IgD-negative memory B cell (primary cell): ENCODE data around the gene PTMA. TPM values are rescaled to one million over a fixed set of nuclear protein-coding genes. Genes with fewer than 3 reads are reported as not detected.
A peak's percentile ranks its signal among the peaks of the same experiment; 100 is the strongest.

Experiments used
- H3K27ac Mint-ChIP-seq, 3 donors: one replicate each; pipeline ENCODE4 v1.8.0; 2020 to 2022; ENCODE audit warnings: mild to moderate bottlenecking in 3 of 3, mixed read lengths in 3 of 3, moderate library complexity in 1 of 3
- H3K27me3 Mint-ChIP-seq: one replicate; pipeline ENCODE4 v1.8.0; 2021; ENCODE audit warnings: mixed read lengths
- H3K36me3 Mint-ChIP-seq: one replicate; pipeline ENCODE4 v1.8.0; 2020; ENCODE audit warnings: mild to moderate bottlenecking, mixed read lengths
- H3K4me1 Mint-ChIP-seq, 3 donors: one replicate each; pipeline ENCODE4 v1.8.0; 2020 to 2022; ENCODE audit warnings: mixed read lengths in 3 of 3, mild to moderate bottlenecking in 1 of 3
- H3K4me3 Mint-ChIP-seq, 4 donors: one replicate each; pipeline ENCODE4 v1.8.0; 2020 to 2022; ENCODE audit warnings: mild to moderate bottlenecking in 4 of 4, mixed read lengths in 4 of 4, moderate library complexity in 3 of 4
- H3K9me3 Mint-ChIP-seq, 3 donors: one replicate each; pipeline ENCODE4 v1.8.0; 2020 to 2021; ENCODE audit warnings: mixed read lengths in 3 of 3, mild to moderate bottlenecking in 1 of 3
- polyA plus RNA-seq: library from polyadenylated mRNA; unstranded; fragments of 300-500 nt; fragmentation: Illumina TruSeq; gene quantifications from one replicate; pipeline ENCODE4 v1.2.3, GENCODE V29; 2021

The PTMA gene
- polyA plus RNA-seq, 1 donor from 2014 or later: 2,664 TPM

DNA sequence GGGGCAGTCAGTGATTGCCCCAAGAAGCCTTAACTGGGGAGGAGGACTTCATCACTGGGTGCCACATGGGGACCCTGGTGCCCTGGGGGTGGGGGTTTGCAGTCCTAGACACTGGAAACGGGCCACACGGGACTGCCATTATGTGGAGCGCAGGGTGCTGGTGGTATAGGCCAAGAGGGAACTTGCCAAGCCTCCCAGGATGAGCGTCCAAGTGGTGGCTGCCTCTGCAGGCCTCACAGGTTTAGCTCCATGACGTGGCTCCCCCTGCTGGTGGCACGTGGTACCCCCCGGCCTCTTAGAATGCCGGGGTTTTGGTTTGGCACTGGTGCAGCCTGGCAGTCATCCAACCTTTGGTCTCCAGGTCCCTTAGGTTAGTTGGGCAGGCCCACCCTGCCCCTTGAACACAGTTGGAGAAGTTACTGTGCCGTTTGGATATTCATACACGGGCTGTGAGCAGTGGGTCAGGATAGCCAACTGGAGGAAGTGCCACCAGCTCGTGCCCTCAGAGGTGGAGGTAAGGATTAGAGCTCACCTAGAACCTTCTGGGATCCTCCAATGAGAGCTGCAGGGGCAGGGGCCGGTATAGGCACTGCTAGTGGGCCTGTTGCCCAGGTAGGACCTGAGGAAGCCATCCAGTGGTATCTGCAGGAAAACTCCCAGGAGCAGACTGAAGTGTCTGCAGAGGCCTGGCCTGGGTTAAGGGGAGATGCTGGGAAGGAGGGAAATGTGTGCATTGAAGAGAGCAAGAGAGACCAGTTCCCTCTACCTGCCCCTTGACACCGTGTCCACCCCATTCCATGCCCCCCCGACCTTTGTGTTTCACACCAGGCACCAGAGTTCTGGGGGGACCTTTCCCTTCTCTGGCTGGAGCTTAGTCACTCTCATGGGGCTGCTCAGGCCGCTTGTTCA lies 5.7 kb downstream of the PTMA start:
- Mint-ChIP-seq H3K4me1 (peaks cover 30 to 40% (median 40%) of the 10 kb centered on the region in 3 donors), H3K27me3 (peaks cover 6% of the 10 kb centered on the region), H3K4me3 (peak overlapping the region in 3 of 4 donors; percentile 53 to 99 (median 81)), H3K36me3 (peaks cover 15% of the 10 kb centered on the region), H3K27ac (peak overlapping the region; percentile 94 to 100 (median 100)), H3K9me3 (peaks cover 0 to 1% (median 0%) of the 10 kb centered on the region in 3 donors)

DNA sequence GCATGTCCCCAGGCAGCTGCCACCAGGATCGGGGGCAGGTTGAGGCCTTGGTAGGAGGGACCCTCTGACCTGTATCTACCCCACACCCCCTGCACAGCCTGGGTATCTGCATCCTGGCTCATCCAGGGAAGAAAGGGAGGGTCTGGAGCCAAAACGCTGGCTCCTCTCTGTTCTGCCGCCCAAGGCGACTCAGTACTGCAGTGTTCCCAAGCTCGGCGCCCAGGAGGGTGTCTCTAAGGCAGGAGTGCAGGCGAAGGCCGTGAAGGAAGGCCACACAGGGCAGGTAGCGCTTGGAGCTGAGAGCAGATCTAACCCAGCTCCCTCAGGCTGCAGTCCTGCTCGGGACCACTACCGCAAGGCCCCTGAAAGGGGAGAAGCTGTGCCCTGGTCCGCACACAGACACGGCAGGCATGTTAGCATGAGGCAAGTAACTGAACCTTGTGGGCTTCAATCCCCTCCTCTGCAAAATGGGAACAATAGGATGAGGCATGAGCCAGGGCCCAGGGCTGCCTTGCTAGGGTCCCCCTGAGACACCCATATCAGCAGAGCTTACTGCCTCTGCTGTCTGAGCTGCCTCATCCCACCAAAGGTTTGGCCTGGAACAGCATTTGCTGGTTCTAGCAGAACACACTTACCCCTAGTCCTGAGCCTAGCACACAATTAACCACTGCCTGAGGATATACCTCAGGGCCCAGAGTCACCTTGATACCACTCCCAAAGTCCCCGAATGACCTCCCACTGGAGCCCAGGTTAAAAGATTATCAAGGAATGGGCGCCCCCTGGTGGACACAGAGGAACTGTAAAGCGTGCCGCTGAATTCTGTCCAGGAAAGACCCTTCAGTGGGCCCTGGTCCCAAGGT lies 6.5 kb downstream of the PTMA start:
- peaks cover 31 to 42% (median 41%) of the 10 kb centered on the region in 3 donors for H3K4me1 Mint-ChIP-seq
- H3K36me3 Mint-ChIP-seq: peaks cover 15% of the 10 kb centered on the region
- peak overlapping the region; percentile 97 to 100 (median 100) for H3K27ac Mint-ChIP-seq
- H3K9me3 Mint-ChIP-seq: peaks cover 0 to 1% (median 0%) of the 10 kb centered on the region in 3 donors
- H3K27me3 Mint-ChIP-seq: peaks cover 6% of the 10 kb centered on the region
- peak overlapping the region in 1 of 4 donors; percentile 99 for H3K4me3 Mint-ChIP-seq

DNA sequence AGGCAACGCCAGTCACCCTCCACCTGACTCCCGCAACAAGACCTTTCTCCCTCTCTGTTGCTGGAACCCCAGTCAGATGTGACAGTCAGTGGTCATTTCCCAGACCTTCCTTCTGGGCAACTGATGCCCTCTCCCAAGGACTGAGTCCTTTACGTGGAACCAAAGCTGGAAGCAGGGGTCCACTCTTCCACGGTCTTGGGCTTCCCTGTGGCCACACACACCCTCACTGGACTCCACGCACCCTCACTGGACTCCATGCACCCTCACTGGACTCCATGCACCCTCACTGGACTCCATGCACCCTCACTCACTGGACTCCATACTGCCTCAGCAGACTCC lies 7.1 kb downstream of the PTMA start:
- Mint-ChIP-seq H3K9me3 (peaks cover 0 to 1% (median 0%) of the 10 kb centered on the region in 3 donors), H3K4me1 (peaks cover 34 to 44% (median 44%) of the 10 kb centered on the region in 3 donors)

DNA sequence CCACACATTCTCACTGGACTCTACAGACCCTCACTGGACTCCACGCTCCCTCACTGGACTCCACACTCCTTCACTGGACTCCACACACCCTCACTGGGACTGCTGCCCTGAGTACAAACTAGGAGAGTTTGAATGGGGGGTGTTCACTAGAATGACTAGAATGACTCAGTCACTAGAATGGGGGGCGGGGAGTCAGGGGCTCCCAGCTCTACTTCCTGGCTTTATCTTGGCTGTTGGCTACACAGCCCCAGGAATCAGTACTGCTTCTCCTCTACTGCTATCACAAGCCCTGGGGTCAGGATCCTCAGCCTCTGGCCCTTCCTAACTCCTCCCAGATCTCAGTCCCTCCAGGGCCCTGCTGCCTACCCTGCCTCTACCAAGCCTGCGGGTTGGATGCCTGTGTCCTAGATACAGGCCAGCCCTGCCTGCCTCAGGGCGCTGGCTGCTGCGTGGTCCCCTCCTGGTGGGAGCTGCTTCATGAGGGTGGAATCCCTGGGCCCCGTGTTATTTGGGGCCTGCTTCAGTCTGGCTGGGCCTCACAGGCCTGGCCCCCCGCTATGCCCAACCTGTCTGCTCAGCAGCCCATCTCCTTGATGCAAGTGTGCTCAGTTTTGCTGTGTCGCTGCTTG lies 7.8 kb downstream of the PTMA start:
- peaks cover 15% of the 10 kb centered on the region for H3K36me3 Mint-ChIP-seq
- H3K4me3 Mint-ChIP-seq: peak overlapping the region in 3 of 4 donors; percentile 23 to 71 (median 45)
- H3K4me1 Mint-ChIP-seq: peaks cover 38 to 50% (median 49%) of the 10 kb centered on the region in 3 donors
- H3K27ac Mint-ChIP-seq: peak overlapping the region; percentile 85 to 100 (median 97)
- peaks cover 0 to 1% (median 0%) of the 10 kb centered on the region in 3 donors for H3K9me3 Mint-ChIP-seq
- H3K27me3 Mint-ChIP-seq: peaks cover 6% of the 10 kb centered on the region

More for the DNA sequence above, 7.1 kb downstream of the PTMA start:
- Mint-ChIP-seq H3K4me3 (peak overlapping the region in 2 of 4 donors; percentile 15 to 71), H3K36me3 (peaks cover 15% of the 10 kb centered on the region), H3K27ac (peak overlapping the region; percentile 97 to 100 (median 100)), H3K27me3 (peaks cover 6% of the 10 kb centered on the region)

DNA sequence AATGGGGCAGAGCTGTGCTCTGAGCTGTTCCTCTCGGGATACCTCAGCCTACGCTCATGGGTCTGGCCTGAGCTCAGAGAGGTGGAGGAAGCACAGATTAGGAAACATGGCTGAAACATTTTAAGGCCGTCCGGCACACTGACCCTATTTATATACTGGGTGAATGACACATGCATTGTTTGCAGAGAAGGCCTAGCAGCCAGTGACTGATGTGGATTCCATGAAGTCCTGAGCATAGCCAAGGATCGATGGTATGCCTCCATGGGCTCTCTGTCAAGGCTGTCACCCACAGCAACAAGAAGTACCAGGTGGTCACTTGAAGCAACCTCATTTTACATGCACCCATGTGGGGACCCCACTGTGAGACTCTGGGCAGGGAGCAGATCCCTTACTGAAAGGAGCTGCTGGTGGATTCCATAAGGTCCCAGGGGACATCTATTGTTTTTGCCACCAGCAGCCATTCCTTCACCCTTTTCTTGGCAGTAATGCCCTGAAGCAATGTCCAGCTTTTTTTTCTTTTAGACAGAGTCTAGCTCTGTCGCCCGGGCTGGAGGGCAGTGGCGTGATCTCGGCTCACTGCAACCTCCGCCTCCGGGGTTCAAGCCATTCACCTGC lies 8.4 kb downstream of the PTMA start:
- peaks cover 0 to 1% (median 0%) of the 10 kb centered on the region in 3 donors for H3K9me3 Mint-ChIP-seq
- peaks cover 5% of the 10 kb centered on the region for H3K27me3 Mint-ChIP-seq
- peaks cover 35 to 47% (median 47%) of the 10 kb centered on the region in 3 donors for H3K4me1 Mint-ChIP-seq
- H3K4me3 Mint-ChIP-seq: peak overlapping the region in 1 of 4 donors; percentile 71
- H3K27ac Mint-ChIP-seq: peak overlapping the region; percentile 84 to 100 (median 95)
- peaks cover 10% of the 10 kb centered on the region for H3K36me3 Mint-ChIP-seq

DNA sequence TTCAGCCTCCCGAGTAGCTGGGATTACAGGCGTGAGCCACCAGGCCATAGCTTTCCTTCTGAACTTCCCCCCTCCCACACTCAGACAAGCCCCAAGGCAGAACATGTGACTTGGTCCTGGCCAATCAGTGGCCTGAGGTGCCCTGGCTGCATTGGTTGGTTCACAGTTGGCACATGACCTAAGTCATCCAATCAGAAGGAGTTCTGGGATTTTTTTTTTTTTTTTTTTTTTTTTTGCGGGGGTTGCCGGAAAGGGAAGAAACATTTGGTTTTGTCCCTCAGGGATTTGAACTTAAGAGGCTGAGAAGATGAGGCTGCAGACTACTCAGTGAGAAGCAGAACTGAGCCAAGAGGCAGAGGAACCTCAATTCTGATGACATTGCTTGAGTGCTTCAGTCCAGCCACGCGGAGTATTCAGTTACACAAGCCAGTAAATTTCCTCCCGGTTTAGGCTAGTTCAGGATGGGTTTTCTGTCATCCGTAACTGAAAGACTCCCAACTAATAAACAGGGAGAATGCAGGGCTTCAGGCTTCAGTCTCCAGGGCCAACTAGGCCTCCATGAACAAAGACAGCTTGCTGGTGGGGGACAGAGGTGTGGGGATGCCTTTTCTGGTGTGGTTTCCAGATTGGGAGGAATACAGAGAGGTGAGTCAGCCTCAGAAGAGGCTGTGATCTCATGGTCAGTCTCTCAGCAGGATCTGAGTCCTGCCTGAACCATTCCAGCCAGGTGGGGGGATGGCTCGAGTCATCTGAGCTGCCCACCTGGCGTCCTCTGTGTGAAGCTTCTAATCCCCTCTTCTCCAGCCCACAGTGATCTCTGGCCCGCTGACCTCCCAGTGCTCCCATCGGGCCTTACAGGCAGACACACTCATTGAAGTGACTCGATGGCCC lies 9.2 kb downstream of the PTMA start:
- Mint-ChIP-seq H3K9me3 (peaks cover 0 to 1% (median 0%) of the 10 kb centered on the region in 3 donors), H3K27me3 (peaks cover under 1% of the 10 kb centered on the region), H3K4me3 (peak overlapping the region; percentile 25 to 91 (median 74)), H3K27ac (peak overlapping the region; percentile 95 to 100 (median 95)), H3K4me1 (peaks cover 29 to 40% (median 39%) of the 10 kb centered on the region in 3 donors), H3K36me3 (peaks cover 5% of the 10 kb centered on the region)

DNA sequence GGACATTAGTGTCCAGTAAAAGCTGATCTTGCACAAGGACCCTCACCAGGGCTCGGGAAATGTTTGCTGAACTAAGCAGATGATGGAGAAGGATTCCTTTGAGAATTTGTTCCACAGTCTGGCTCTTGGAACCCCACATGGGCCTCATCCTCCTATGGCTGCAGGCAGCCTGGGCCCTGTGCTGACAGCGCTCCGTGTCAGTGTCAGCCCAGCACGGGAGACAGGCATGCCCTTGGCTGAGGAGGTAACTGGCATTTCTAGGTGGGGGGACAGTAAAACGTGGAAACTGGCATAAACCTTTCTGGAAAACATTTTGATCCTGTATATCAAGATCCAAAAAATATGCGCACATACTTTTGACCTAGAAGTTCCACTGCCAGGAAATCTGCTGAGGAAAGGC lies 10.5 kb downstream of the PTMA start:
- Mint-ChIP-seq H3K9me3 (peaks cover 0 to 1% (median 0%) of the 10 kb centered on the region in 3 donors), H3K4me3 (no peak overlapping the region), H3K4me1 (peaks cover 20 to 36% (median 30%) of the 10 kb centered on the region in 3 donors), H3K36me3 (peaks cover 3% of the 10 kb centered on the region), H3K27ac (peak overlapping the region in 2 of 3 donors; percentile 59 to 100), H3K27me3 (no peaks in the 10 kb centered on the region)

DNA sequence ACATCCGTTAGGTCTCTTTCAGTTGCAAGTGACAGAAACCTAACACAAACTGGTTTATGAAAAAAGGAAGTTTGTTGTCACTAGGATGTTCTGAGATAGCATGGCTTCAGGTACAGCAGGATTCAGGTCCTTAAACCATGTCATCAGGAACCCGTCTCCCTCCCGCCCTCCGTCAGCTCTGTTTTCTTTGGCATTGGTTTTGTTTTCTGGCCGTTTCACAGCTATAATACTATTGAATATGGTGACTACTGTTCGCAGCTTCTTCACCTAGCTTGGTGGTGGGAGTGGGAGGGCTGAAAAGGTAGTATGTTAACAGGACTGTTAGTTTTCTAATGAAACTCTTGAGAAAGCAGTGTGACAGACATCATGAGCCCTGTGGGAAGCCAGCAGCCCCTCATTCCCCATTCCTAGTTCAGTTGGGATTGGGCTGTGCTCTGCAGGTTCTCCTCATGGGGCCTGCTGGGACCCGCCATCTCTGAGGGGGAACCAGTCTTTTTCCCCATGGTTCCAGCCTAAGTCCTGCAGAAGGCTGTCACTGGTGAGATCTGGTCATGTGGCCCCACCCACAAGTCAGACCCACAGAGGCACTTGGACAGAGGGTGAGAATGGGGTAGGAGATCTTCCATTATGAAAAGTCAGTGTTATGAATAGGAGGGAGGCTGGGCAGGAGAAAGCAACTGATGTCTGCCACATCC lies 12.1 kb downstream of the PTMA start:
- Mint-ChIP-seq H3K27ac (peak overlapping the region in 1 of 3 donors; percentile 82), H3K4me1 (peaks cover 17 to 28% (median 20%) of the 10 kb centered on the region in 3 donors), H3K36me3 (peaks cover 3% of the 10 kb centered on the region), H3K27me3 (no peaks in the 10 kb centered on the region), H3K4me3 (peak overlapping the region in 1 of 4 donors; percentile 24), H3K9me3 (peaks cover 0 to 1% (median 0%) of the 10 kb centered on the region in 3 donors)

DNA sequence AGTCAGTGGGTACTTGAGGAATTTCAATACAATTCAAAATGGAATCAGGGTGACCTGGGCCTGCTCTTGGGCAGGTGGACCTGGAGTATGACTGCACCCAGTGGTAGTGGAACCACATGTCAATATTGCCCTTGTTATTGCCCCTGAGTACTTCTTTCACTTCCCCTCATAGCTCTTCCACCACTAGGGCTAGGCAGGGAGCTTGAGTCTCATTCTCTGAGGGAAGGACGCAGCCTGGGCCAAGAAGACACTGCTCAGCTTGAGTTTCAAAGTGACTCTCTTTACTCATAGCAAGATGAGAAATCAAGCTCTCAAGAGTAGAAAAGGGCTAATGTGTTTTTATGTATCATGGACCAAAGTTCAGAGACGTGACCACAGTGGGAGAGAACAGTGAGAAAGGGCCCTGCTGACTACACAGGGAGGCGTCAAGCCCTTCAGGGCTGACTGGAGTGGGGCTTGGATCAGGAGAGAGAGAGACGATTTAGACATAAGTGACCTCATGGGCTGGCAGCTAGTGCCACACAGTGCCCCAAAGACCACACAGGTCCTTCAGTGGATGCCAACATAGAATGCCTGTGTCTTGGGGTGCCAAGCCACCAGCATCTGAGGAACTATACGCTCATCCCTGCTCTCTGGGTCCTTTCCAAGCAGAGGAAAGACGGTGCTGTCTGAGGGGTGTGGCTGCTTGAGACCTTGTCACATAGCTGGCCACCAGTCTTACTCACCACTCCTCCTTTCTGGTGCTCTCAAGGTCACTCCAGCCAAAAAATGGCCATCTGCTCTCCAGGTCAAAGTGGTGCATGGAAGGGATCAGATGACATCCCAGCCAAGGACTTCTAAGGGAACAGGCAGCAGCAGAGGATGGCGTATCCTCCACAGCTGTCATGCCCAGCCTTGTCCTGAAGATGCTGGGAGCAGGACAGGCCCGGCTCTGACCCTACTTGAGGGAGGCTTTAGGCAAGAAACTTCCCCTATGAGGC lies 13.0 kb downstream of the PTMA start:
- H3K4me3 Mint-ChIP-seq: peak overlapping the region in 1 of 4 donors; percentile 24
- peaks cover 0 to 1% (median 0%) of the 10 kb centered on the region in 3 donors for H3K9me3 Mint-ChIP-seq
- peak overlapping the region in 1 of 3 donors; percentile 3 for H3K27ac Mint-ChIP-seq
- H3K36me3 Mint-ChIP-seq: peaks cover 4% of the 10 kb centered on the region
- H3K4me1 Mint-ChIP-seq: peaks cover 16 to 25% (median 17%) of the 10 kb centered on the region in 3 donors
- no peaks in the 10 kb centered on the region for H3K27me3 Mint-ChIP-seq

DNA sequence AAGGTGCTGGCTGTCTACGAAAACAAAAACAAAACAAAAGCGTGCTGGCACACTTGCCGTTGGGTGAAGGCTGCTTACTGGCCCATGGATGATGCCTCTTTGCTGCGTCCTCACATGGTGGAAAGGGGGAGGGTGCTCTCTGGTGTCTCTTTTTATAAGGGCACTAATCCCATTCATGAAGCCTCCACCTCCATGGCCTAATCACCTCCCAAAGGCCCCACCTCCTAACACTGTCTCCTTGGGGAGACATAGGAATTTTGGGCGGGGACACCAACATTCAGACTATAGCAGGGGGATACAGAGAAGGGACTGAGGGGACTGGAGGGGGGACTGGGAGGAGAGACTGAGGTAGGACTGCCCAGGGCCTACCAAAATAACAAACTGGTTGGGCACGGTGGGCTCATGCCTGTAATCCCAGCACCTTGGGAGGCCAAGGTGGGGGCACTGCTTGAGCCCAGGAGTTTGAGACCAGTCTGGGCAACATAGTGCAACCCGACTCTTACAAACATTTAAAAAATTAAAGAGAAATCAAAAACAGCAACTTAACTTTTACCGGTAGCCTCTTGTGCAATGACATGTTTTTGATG lies 14.5 kb downstream of the PTMA start:
- Mint-ChIP-seq H3K4me1 (peaks cover 10 to 17% (median 13%) of the 10 kb centered on the region in 3 donors), H3K27ac (peak overlapping the region in 1 of 3 donors; percentile 41), H3K27me3 (no peaks in the 10 kb centered on the region), H3K36me3 (peaks cover 5% of the 10 kb centered on the region), H3K4me3 (no peak overlapping the region), H3K9me3 (no peaks in the 10 kb centered on the region)

DNA sequence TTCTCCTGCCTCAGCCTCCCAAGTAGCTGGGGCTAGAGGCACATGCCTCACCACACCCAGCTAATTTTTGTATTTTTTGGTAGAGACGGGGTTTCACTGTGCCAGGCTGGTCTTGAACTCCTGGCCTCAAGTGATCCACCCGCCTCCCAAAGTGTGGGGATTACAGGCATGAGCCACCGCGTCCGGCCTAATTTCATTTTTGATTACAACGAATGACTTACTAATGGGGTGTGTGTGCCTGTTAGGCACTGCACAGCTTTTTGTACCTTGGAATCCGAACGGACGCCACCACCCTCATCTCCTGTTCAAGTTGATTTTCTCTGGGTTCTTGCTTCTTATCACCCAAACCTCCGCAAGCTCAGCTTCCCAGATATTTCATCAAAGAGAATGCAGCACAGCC lies 17.2 kb downstream of the PTMA start:
- Mint-ChIP-seq H3K36me3 (peaks cover 10% of the 10 kb centered on the region), H3K27me3 (no peaks in the 10 kb centered on the region), H3K4me1 (peaks cover 6 to 10% (median 8%) of the 10 kb centered on the region in 3 donors), H3K9me3 (no peaks in the 10 kb centered on the region), H3K4me3 (no peak overlapping the region), H3K27ac (no peak overlapping the region)
